ENCODE data around the gene TEC.
"Not testable (repeated sequence)": the region's sequence is repeated elsewhere in the genome, so short reads cannot be mapped to it uniquely, and the experiment has no call there.

TEC gene

GRCh38 chr4:48268956-48269860 is at the start of gene TEC:
Gene TEC, minus strand, starts transcription at chr4:48269838. Its CDS starts 41,224 bp downstream, at chr4:48228614.
- DNase-seq = no peak

- DNase-seq = no peak
Observed at GRCh38 chr4:48315728-48316630, 46.3 kb upstream of the TEC start.

GRCh38 chr4:48314746-48315145 is 45.1 kb upstream of the TEC start:
- DNase-seq = not testable (repeated sequence)

- no peak for DNase-seq
Observed at GRCh38 chr4:48311896-48312295, 42.3 kb upstream of the TEC start.

- DNase-seq = no peak
Observed at GRCh38 chr4:48308901-48309300, 39.3 kb upstream of the TEC start.

GRCh38 chr4:48307528-48307927 is 37.9 kb upstream of the TEC start:
- no peak for DNase-seq

GRCh38 chr4:48305508-48305907 is 35.9 kb upstream of the TEC start:
- no peak for DNase-seq

- no peak for DNase-seq
Observed at GRCh38 chr4:48300004-48300403, 30.4 kb upstream of the TEC start.

GRCh38 chr4:48299560-48299959 is 29.9 kb upstream of the TEC start:
- no peak for DNase-seq

- DNase-seq = no peak
Observed at GRCh38 chr4:48297256-48297846, 27.7 kb upstream of the TEC start.

- no peak for DNase-seq
Observed at GRCh38 chr4:48296365-48296764, 26.7 kb upstream of the TEC start.

- DNase-seq = no peak
Observed at GRCh38 chr4:48295116-48295515, 25.5 kb upstream of the TEC start.

GRCh38 chr4:48292218-48292790 is 22.7 kb upstream of the TEC start:
- not testable (repeated sequence) for DNase-seq

GRCh38 chr4:48290146-48290772 is 20.6 kb upstream of the TEC start:
- no peak for DNase-seq

- not testable (repeated sequence) for DNase-seq
Observed at GRCh38 chr4:48286060-48286459, 16.4 kb upstream of the TEC start.

- not testable (repeated sequence) for DNase-seq
Observed at GRCh38 chr4:48285640-48286039, 16.0 kb upstream of the TEC start.

- no peak for DNase-seq
Observed at GRCh38 chr4:48275686-48276085, 6.0 kb upstream of the TEC start.

GRCh38 chr4:48275247-48275646 is 5.6 kb upstream of the TEC start:
- DNase-seq = no peak

GRCh38 chr4:48271626-48272025 is 2.0 kb upstream of the TEC start:
- DNase-seq = no peak

GRCh38 chr4:48270951-48271473 is 1.4 kb upstream of the TEC start:
- no peak for DNase-seq

- no peak for DNase-seq
Observed at GRCh38 chr4:48270523-48270897, 872 bp upstream of the TEC start.

GRCh38 chr4:48269861-48270522 is 354 bp upstream of the TEC start:
- peak; percentile 97 for DNase-seq

Measured in activated CD8-positive, alpha-beta memory T cell treated with anti-CD3 and anti-CD28 coated beads for 24 hours (primary cell).